GM21360 (cell line): ENCODE results near the gene SLC24A4.

Source experiments
- ATAC-seq: cut with Tn5 transposase; IDR thresholded peaks from one replicate; pipeline ENCODE4 v1.9.1; 2021; ENCODE audit warnings: mild to moderate bottlenecking, moderate library complexity; ENCODE audit not compliant: unreplicated experiment

SLC24A4 gene

GRCh38 chr14:92366237-92366636, 43.3 kb downstream of the SLC24A4 start:
- no peak for ATAC-seq

GRCh38 chr14:92368001-92368400, 45.0 kb downstream of the SLC24A4 start:
- ATAC-seq = no peak

GRCh38 chr14:92369097-92369496, 46.1 kb downstream of the SLC24A4 start:
- no peak for ATAC-seq

- no peak for ATAC-seq
These were observed 49.3 kb downstream of the SLC24A4 start for GRCh38 chr14:92372230-92372629.

- ATAC-seq = no peak
These were observed 50.4 kb downstream of the SLC24A4 start for GRCh38 chr14:92373336-92373735.

- no peak for ATAC-seq
These were observed 57.2 kb downstream of the SLC24A4 start for GRCh38 chr14:92380131-92380530.

- no peak for ATAC-seq
These were observed 57.6 kb downstream of the SLC24A4 start for GRCh38 chr14:92380582-92380981.

GRCh38 chr14:92382677-92383076, 59.7 kb downstream of the SLC24A4 start:
- no peak for ATAC-seq

- ATAC-seq = no peak
These were observed 60.8 kb downstream of the SLC24A4 start for GRCh38 chr14:92383805-92384204.

- no peak for ATAC-seq
These were observed 61.6 kb downstream of the SLC24A4 start for GRCh38 chr14:92384461-92385133.

- ATAC-seq = no peak
These were observed 62.6 kb downstream of the SLC24A4 start for GRCh38 chr14:92385561-92385960.

- ATAC-seq = no peak
These were observed 63.2 kb downstream of the SLC24A4 start for GRCh38 chr14:92386165-92386564.

GRCh38 chr14:92386637-92387036, 63.7 kb downstream of the SLC24A4 start:
- no peak for ATAC-seq

- no peak for ATAC-seq
These were observed 64.6 kb downstream of the SLC24A4 start for GRCh38 chr14:92387578-92387977.

- no peak for ATAC-seq
These were observed 66.7 kb downstream of the SLC24A4 start for GRCh38 chr14:92389598-92390158.

GRCh38 chr14:92391726-92392125, 68.8 kb downstream of the SLC24A4 start:
- ATAC-seq = no peak

- ATAC-seq = no peak
These were observed 69.7 kb downstream of the SLC24A4 start for GRCh38 chr14:92392711-92393110.

- ATAC-seq = no peak
These were observed 74.4 kb downstream of the SLC24A4 start for GRCh38 chr14:92397150-92397952.

GRCh38 chr14:92397953-92398564, 75.1 kb downstream of the SLC24A4 start:
- ATAC-seq = no peak

- ATAC-seq = no peak
These were observed 76.1 kb downstream of the SLC24A4 start for GRCh38 chr14:92398888-92399636.
